ENCODE data around the gene RASSF5.

Gene RASSF5

GRCh38 chr1:206507284-206508129 is at the start of gene RASSF5:
Gene RASSF5 (plus strand): TSS chr1:206507531. CDS start chr1:206507603, 72 bp downstream.
- peak; percentile 73 to 76 for DNase-seq

GRCh38 chr1:206459703-206460102 is 47.6 kb upstream of the RASSF5 start:
- no peak for DNase-seq

GRCh38 chr1:206460836-206461426 is 46.4 kb upstream of the RASSF5 start:
- no peak for DNase-seq

GRCh38 chr1:206461602-206462455 is 45.5 kb upstream of the RASSF5 start:
- DNase-seq = peak; percentile 60 to 83

GRCh38 chr1:206463137-206463536 is 44.2 kb upstream of the RASSF5 start:
- no peak for DNase-seq

GRCh38 chr1:206463911-206464310 is 43.4 kb upstream of the RASSF5 start:
- DNase-seq = no peak

- DNase-seq = no peak
Observed at GRCh38 chr1:206464456-206464964, 42.8 kb upstream of the RASSF5 start.

GRCh38 chr1:206465951-206466350 is 41.4 kb upstream of the RASSF5 start:
- DNase-seq = no peak

GRCh38 chr1:206466840-206467649 is 40.3 kb upstream of the RASSF5 start:
- DNase-seq = peak; percentile 29 to 36

- DNase-seq = no peak
Observed at GRCh38 chr1:206467915-206468314, 39.4 kb upstream of the RASSF5 start.

GRCh38 chr1:206468571-206468970 is 38.8 kb upstream of the RASSF5 start:
- DNase-seq = no peak

- DNase-seq = peak; percentile 51 to 57
Observed at GRCh38 chr1:206469411-206469932, 37.9 kb upstream of the RASSF5 start.

- DNase-seq = peak; percentile 37 to 43
Observed at GRCh38 chr1:206469933-206470691, 37.2 kb upstream of the RASSF5 start, which contains the start of gene IKBKE. Gene IKBKE (plus strand): TSS chr1:206470476. CDS start chr1:206473228, 2,752 bp downstream.

- peak; percentile 36 to 43 for DNase-seq
Observed at GRCh38 chr1:206470692-206471414, 36.5 kb upstream of the RASSF5 start.

- DNase-seq = no peak
Observed at GRCh38 chr1:206471415-206471801, 35.9 kb upstream of the RASSF5 start.

- DNase-seq = peak in 1 of 2 donors; percentile 29
Observed at GRCh38 chr1:206472024-206472423, 35.3 kb upstream of the RASSF5 start.

GRCh38 chr1:206472454-206472853 is 34.9 kb upstream of the RASSF5 start:
- peak in 1 of 2 donors; percentile 29 for DNase-seq

- no peak for DNase-seq
Observed at GRCh38 chr1:206472886-206473285, 34.4 kb upstream of the RASSF5 start.

GRCh38 chr1:206476058-206476457 is 31.3 kb upstream of the RASSF5 start:
- DNase-seq = no peak

GRCh38 chr1:206476591-206476990 is 30.7 kb upstream of the RASSF5 start:
- DNase-seq = no peak

All from activated CD4-positive, alpha-beta T cell treated with anti-CD3 and anti-CD28 coated beads for 4 hours (primary cell).